DMS153 treated with DMSO at 0.1 percent for 48 hours (cell line): ENCODE results near the gene PIMREG.

Experiments used
- DNase-seq: peaks from one replicate; lab custom pipeline; 2025; ENCODE audit not compliant: unreplicated experiment; lab: John Stamatoyannopoulos, UW

Gene PIMREG, protein sequence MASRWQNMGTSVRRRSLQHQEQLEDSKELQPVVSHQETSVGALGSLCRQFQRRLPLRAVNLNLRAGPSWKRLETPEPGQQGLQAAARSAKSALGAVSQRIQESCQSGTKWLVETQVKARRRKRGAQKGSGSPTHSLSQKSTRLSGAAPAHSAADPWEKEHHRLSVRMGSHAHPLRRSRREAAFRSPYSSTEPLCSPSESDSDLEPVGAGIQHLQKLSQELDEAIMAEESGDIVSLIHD

DNA sequence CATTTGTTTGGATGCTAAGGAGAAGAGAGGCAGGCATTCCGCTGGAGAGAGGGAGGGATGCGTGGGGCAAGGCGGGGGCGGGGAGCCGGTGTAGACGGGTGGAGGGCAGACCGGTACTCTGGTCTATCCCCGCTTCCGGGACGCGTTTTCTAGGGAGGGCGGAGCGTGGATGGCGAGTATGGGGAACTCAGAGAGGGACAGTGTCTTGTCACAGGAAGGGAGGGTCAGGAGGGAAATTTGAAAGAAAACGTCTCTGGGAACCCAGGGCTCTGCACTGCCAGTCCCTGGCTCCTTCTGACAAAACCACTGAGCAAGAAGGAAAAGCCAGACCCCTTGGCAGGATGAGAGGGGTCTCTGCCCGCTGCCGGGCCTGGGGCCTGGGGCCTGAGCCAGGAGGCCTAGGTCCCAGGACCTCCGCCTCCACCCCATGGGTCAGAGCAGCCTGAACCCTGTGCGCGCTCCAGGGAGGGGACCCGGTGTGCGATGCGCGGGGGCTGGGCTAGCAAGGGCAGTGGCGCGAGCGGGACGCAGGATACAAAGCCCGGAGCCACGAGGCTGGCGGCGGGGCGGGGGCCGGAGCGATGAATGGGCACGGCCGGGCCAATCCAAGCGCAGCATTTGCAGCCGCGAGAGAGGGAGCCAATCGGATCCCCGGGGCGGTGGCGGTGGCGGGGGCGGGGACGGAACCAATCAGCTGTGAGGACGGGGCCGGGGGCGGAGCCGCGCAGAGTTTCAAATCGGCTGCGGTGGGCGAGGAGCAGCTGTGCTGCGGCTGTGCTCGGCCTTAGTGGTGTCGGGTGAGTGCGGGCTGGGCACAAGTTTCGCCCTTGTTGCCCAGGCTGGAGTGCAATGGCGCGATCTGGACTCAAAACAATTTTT is at the start of gene PIMREG:
Gene PIMREG (plus strand): TSS at position 764 of the 879 bp plus-strand sequence. CDS start 656 bp downstream, outside the sequence.
- peak; percentile 44 for DNase-seq

DNA sequence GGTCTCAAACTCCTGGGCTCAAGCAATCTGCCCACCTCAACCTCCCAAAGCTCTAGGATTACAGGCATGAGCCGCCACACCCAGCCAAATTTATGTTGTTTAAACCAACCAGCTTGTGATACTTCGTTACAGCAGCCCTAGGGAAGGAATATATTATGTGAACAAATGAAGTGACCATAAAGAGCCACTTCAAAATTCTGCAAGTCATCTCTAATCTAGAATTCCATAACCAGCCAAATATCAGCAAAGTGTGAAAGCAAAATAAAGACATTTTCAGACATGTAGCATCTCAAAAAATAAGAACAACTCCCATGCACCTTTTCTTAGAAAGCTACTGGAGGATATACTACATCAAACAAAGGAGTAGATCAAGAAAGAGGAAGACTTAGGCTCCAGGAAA is 45.3 kb upstream of the PIMREG start:
- no peak for DNase-seq

DNA sequence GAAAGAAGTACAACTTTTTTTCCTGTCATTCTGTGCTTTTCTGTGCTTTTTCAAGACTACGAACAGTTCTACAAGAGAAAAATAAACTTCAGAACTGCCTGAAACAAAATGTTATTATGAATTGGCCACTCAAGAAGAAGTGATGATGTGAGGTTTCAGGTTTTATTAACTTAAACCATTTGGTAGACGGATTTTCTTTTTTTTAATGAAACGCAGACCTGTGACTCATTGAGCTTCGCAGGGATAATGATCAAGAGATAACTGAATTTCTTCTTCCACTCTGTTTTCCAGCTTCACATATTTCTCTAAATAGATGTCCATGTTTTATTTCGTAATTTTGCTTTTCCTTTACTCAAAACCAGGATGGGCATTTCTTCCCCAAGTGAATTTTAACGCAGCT is 42.0 kb upstream of the PIMREG start:
- DNase-seq = no peak

DNA sequence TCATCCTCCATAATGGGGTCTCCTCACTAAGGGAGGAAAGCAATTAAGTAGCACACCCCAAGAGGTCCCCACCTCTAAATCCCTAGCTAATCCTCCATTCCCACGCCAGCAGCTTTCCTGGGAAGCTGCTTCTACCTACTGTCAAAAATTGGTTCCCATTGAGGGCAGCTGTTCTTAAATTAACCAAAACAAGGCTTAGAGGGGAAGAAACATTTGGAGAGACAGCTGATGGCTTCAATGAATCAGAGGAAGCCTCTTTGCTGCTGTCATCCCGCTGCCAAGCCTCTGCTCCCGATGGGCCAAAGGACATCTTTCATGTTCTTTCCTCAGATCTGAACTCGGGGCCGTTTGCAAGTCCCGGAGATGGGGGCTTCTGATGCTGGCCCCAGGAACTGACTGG is 36.0 kb upstream of the PIMREG start:
- no peak for DNase-seq

DNA sequence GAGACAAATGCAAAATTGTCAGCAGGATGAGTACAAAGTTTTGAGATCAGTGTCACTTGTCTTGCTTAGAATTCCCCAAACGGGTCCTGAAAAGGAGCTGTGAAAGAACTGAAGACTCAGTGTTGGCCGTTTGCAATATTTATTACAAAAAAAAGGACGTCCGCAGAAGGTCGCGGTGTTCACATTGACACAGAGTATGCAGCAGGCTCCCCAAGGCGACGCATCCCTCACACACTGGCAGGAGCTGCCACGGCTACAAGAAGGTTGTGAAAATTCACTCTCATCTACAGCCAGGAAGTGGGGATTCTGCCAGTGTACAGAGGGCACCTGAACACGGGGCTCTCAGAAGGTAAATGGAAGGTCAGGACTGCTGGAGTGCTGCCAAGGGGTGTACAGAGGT is 35.5 kb upstream of the PIMREG start:
- DNase-seq = no peak

DNA sequence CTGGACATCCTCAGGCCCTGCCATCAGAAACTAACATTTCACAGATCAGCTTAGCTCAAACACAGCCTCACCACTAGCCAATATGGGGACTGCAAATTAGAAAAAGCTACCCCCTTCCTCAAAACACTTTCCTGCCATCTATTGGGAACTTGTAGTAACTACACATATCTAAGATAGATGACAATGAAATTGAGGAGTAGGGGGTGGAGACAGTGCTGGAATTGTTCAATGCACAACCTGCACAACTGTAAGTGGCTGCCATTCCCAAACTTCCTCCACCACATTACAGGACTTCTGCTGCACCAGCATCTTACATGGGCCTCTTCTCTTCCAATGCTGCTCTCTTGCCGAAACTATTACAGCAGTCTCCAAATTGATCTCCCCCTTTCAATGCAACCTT is 31.2 kb upstream of the PIMREG start:
- peak; percentile 24 for DNase-seq

DNA sequence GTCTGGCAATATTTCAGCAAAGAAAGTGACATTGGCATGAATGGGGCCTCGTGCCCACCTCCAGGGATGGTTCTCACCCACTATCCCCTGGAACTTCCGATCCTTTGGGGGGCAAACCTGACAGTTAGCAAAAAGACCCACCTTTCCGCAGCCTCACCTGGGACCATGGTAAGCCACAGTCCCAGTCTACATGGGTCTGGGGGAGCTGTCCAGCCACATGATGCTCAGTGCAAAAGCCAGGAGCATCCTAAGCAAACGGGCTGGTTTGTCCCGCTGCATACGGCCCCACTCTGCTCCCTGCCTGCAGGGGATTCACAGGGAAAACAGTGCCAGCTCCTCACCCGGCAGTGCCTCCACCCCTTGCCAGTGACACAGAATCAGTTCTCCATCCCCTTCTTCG is 28.6 kb upstream of the PIMREG start:
- DNase-seq = no peak

DNA sequence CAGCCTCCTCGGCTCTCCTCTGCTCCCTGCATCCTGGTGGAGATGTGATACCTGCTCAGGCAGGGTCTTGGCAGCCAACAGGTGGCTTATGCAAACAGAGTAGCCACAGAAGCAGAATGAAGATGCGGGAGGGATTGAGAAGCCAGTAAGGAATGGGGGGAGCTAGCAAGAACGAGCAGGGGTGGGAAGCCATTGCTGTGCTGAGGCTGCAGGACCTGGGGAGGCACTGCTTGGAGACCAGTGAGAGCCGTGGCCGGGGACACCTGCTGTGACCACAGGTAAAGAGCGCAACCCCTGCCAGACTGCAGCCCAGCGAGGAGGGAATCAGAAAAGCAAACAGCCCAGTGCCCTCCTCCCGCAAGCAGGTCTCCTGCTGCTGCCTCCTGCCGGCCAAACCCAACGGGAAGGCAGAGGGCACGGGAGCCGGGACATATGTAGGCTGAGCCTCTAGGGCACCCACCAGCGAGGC is 24.0 kb upstream of the PIMREG start:
- no peak for DNase-seq

DNA sequence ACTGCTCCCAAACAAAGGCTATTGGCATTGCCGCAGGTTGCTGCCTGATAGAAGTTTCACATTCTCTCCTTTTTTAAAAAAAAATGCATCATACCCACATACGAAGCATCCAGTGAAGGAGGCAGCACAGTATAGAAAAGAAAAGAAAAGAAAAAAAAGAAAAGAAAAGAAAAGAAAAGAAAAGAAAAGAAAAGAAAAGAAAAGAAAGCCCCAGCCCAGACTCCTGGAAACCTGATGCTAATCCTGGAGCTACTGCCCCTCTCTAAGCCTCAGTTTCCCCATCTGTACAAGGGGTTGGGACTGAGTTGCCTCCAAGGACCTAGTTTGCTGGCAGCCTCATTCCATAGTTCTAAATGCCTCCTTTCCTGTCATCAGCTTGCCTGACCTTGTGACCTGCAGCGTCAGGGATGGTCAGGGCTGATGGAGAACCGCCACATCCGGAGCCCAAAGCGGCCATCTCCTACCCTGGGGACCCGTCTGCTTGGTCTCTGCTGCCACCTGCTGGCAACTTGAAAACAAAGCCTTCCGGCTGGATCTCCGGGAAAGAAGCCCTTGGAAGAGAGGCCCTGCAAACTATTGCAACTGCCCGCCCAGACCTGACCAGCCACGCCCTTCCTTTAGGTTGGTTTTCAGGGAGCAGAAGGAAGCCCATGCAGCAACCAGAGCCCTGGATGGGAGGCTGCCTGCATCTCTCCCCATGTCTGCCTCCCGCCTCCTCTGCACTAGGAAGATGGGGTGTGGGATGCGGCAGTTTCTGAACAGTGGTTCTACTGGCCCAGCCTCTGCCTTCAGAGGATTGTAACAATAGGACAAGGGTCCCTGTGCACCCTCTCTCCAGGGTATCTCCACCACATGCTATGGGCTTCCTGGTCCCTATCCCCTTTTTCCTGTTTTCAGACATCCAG is 22.3 kb upstream of the PIMREG start:
- peak; percentile 15 for DNase-seq

DNA sequence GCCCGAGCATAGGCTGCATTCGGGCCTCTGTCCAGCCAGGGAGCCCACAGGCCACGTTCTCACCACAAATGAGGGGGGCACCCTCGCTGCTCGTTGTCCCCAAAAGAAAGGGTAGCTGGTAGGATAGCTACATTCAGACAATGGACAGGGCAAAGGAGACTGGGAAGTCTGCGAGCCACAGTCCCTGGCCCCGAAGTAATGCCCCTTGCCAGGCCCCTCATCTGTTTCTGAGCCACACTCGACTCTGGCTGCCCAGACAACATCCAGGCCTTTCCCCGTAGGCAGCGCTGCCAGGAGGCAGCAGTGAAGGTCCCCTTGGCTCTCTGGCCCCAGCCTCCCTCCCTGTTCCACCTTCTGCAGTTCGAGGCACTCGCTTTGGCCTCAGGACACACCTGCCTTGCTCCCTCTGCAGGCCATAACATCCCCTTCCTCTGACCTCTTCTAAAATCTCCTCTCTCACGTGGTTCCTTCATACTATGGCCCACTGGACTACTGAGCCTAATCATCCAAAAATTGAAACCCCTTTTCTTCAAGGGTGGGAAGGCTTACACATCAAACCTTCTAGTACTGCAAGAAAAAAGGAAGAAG is 21.5 kb upstream of the PIMREG start:
- no peak for DNase-seq

DNA sequence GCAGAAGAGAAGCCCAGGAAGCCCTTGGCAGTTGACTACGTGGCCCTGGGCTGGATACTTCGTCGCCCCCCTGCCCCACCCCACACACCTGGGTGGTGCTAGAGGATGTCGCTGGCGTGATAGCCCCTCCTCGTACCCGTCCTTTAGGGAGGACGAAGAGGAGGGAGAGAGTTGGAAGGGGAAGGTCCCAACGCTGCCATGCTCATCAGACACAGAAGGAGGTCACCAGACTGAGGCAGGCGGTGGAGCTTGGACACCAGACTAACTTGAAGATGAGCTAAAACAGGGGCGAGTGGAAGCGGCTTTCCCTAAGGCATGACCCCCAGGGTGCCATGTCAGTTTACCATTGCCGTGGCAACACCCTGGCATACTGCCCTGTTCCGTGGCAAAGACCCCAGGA is 20.3 kb upstream of the PIMREG start:
- DNase-seq = no peak

DNA sequence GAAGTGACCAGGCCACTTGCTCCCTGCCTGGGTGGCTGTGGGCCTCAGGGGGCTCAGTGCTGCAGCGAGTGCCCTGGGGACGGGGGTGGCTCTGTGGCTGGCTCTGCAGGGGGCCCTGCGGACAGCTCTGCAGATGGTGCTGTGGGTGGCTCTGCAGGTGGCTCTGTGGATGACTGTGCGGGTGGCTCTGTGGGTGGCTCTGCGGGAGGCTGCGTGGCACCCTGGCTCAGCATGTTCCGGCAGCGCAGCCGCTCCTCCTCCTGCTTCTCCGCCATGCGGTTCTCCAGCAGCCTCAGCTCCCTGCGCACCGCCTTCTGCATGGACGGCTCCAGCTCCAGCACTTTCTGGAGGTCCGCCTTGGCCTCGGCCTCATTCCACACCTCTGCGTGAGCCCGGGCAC is 18.8 kb upstream of the PIMREG start:
- DNase-seq = no peak

DNA sequence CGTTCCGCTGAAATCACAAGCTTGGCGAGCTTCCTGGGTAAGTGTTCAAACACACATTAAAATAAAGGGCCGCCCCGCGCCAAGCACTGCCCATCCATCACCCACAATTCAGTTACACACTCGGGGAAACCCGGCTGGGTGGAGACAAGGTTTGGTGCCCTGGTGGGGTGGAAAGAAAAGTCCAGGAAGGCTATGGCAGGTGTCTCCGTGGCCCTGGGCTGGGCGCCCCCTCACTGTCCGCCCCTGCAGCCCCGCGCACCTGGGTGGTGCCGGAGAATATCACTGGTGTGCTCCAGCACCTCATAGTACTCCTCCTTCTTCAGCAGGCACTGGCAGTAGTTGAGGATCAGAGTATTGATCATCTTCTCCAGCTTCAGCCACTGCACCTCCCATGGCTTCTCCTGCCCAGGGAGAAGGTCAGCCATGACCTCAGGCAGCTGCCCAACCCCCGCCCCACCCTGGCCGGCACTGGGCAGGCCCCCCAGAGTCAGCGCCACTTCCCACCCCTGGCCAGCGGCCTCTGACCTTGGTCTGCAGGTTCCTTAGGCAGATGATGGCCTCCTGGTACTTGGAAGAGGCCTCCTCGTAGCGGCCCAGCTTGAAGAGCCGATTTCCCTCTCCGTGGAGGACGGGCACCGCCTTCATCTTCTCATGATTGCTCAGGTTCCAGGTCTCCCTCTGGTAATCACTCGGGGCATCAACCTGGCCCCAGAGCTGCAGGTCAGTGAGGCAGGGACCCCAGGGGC is 17.7 kb upstream of the PIMREG start:
- DNase-seq = no peak

DNA sequence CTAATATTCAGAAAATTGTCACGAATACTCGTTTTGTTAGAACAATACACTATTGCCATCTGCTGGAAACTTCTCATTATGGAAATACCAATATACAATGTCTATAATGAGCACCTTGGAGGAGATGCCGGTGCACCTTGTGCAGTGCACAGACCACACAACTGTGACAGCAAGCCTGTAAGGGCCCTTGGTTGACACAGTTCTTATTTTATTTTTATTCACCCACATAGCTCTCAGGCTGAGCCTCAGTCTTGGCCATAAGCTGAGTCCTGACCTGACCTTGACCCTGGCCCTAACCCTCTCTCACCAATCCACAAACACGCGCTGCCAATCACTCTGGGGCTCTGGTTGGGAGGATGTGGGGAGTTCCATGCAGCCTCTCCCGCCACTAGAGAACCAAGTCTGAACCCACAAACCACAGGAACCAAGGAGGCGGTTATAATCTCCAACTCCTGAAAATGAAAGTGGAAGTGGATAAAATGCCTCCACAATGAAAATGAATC is 16.9 kb upstream of the PIMREG start:
- DNase-seq = no peak

DNA sequence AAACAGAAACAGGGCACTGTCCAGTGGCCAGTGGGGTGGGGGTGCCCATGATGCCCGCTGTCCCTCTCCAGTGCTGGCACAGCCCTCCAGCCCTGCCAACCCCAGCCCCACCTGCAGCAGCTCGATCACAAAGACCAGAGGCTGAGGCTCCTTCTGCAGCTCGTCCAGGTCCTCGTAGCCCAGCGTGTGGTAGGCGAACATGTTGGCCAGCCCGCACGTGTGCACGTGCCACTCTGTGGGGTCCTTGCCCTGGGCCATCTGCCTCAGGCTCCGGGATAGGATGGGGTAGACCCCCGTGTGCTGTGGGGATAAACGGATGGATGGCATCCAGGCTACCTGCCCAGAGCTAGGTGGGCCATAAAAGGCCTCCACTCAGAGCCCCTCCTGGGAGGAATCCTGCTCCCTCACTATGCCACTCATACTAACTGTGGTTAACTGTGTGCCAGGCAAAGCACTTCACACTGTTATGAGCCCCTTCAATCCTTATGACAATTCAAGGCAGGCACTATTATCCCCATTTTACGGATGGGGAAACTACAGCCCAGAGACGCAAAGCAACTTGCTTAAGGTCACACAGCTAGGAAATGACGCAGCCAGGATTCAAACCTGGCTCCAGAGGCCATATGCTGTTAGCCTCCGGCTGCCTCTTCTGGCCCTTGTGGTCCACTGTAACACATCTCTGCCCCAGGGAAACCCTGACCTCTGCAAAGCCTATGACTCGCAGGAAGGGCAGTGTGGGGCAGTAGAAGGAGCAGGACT is 15.9 kb upstream of the PIMREG start:
- DNase-seq = no peak

DNA sequence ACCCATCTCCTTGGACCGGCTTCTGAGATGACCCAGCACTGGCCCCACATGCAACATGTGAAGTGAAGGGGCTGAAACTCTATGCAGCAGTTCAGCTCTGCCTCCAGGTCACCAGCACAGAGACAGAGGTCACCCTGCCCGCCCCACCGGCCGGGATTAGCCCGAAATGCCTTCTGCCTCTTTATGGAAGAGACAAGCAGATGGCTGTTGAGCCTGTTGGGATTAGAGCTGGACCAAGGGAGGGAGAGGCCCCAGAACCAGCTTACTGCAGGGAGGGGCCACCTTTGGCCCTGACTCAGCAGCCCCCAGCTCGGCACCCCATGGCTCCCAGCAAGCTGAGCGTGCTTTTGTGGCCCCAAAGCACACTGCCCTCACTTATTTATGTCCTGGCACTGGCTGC is 15.0 kb upstream of the PIMREG start:
- no peak for DNase-seq

DNA sequence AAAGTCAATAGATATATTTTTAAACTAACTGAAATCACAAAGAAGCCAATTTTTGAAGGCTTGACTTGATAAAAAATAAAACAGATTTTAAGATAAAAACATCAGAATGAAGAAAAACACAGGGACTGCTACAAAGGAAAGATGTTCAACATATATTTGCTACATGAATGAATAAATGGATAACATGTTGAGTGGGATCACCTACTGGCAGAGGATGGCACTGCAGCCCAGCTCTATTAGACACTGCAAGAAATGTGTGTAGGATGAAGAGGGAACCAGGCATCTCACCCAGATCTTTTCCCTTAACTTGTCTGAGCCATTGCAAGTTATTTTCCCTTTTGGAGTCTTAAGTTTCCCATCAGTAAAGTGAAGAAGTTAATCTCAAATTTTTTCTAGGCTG is 13.5 kb upstream of the PIMREG start:
- no peak for DNase-seq

DNA sequence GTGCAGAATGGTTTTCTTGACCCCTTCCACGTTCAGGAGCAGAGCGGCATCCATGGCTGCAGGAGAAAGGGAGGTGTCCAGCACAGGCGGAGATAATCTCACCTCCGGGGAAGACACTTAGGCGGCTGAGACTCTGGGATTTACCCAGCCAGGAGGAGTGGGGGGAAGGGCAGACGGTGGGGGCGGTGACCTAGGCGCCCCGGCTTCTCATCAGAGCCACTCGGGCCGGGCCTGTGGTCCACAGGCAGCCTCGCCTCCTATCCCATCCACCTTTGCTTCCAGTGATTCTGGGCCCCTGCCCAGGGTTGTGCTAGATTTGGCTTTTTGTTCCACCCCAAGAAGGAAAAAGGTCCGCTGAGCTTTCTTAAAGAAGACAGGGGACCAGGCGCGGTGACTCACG is 9.2 kb upstream of the PIMREG start, which contains the start of gene AIPL1:
Gene AIPL1 (minus strand): TSS at position 71 of the 400 bp plus-strand sequence. CDS start 17 bp downstream, at position 54.
- no peak for DNase-seq

DNA sequence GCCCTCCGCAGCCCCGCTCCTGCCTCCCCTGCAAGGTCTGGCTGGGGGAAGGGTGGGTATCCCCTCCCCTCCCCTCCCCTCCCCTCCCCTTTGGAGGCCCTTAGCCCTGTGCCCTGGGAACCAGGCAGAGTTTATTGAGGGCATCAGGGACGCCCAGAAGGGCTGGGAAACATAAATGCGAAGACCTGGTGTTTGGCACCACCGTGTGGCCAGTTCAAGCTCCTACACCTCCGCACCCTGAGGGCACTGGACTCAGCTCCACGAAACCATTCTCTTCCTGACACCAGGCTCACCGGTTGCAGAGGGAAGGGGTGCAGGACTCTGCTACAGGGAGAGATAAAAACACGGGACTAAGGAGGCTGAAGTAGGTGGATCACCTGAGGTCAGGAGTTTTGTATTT is 8.3 kb upstream of the PIMREG start:
- no peak for DNase-seq
